HepG2 (cell line): Measurements from ENCODE around the gene EIF6. TPM values are rescaled to one million over a fixed set of nuclear protein-coding genes. Genes with fewer than 3 reads are reported as not detected.

Experiments used
- ATM ChIP-seq: fragments of 450-650 bp; IDR thresholded peaks from 2 replicates; pipeline ENCODE4 v1.7.1; 2017; ENCODE audit warnings: mild to moderate bottlenecking, borderline replicate concordance
- HDAC6 ChIP-seq: fragments of 200-600 bp; sonication (generic); IDR thresholded peaks from 2 replicates; pipeline ENCODE4 v1.7.0; 2017; ENCODE audit warnings: mild to moderate bottlenecking, antibody characterized with exemption, low read length, low read depth
- NR3C1 ChIP-seq: sonication (generic); formaldehyde crosslinking; IDR thresholded peaks from 2 replicates; pipeline ENCODE4 v1.4.0; 2020; ENCODE audit warnings: missing genetic modification reagents
- ZBTB40 ChIP-seq, 2 experiments: fragments of 450-650 bp in 1 of 2; sonication (generic) in 1 of 2; formaldehyde crosslinking in 1 of 2; IDR thresholded peaks; 2 replicates each; pipeline versions ENCODE4 v1.6.1 to v1.8.0; 2016 to 2022; ENCODE audit warnings: antibody characterized with exemption in 1 of 2, mild to moderate bottlenecking in 1 of 2, missing genetic modification reagents in 1 of 2
- ZNF225 ChIP-seq: sonication (generic); formaldehyde crosslinking; IDR thresholded peaks from 2 replicates; pipeline ENCODE4 v1.4.0; 2020; ENCODE audit warnings: mild to moderate bottlenecking, missing genetic modification reagents
- ZNF34 ChIP-seq: sonication (generic); formaldehyde crosslinking; IDR thresholded peaks from 2 replicates; pipeline ENCODE4 v1.4.0; 2020; ENCODE audit warnings: mild to moderate bottlenecking, missing genetic modification reagents, borderline replicate concordance
- ZNF543 ChIP-seq: sonication (generic); formaldehyde crosslinking; IDR thresholded peaks from 2 replicates; pipeline ENCODE4 v1.4.0; 2020; ENCODE audit warnings: mild to moderate bottlenecking, missing genetic modification reagents
- polyA plus RNA-seq, 8 experiments: library from polyadenylated mRNA; depleted of rRNA in 3 of 8; stranded (reverse) in 7 of 8; unstranded in 1 of 8; fragments of >200 nt; fragmentation: Illumina TruSeq in 4 of 8; extraction: Trizol in 4 of 8; gene quantifications; 2 replicates each; pipeline versions ENCODE4 v1.2.1 to v1.2.3, GENCODE V29; 2011 to 2016; ENCODE audit warnings: low read depth in 4 of 8, missing spikeins in 1 of 8, mixed read lengths in 1 of 8; ENCODE audit not compliant: insufficient read depth in 1 of 8
- total RNA-seq, 5 experiments: library from RNA; depleted of rRNA; stranded (reverse); fragments of >200 nt; fragmentation: Illumina TruSeq; extraction: Trizol; gene quantifications; 2 replicates each; pipeline ENCODE4 v1.2.3, GENCODE V29; 2016; ENCODE audit warnings: low read depth in 1 of 5
- TF ChIP-seq, protein P1 (sequence below): sonication (generic); formaldehyde crosslinking; IDR thresholded peaks from 2 replicates; pipeline ENCODE4 v1.4.0; 2020; ENCODE audit warnings: missing genetic modification reagents
- TF ChIP-seq, protein P2 (sequence below): sonication (generic); formaldehyde crosslinking; IDR thresholded peaks from 2 replicates; pipeline ENCODE4 v1.4.0; 2020; ENCODE audit warnings: mild to moderate bottlenecking, missing genetic modification reagents
- TF ChIP-seq, protein P3 (sequence below): sonication (generic); formaldehyde crosslinking; IDR thresholded peaks from 2 replicates; pipeline ENCODE4 v1.4.0; 2020; ENCODE audit warnings: missing genetic modification reagents
- TF ChIP-seq, protein P4 (sequence below): sonication (generic); formaldehyde crosslinking; IDR thresholded peaks from 2 replicates; pipeline ENCODE4 v1.5.0; 2020; ENCODE audit warnings: mild to moderate bottlenecking, missing genetic modification reagents, borderline replicate concordance

EIF6 gene
- total and polyA plus RNA-seq, 2 of the 13 experiments (the other 11 are each of a cell fraction or from before 2014, with no cell fraction given) = 462 to 466 TPM

GRCh38 chr20:35269055-35269781 lies 15.4 kb downstream of the EIF6 start (continued):
- TF ChIP-seq ZBTB40 (IDR thresholded peaks at IDR 0.05) (no peak), ZBTB40 (CRISPR knock-in tag; IDR thresholded peaks at IDR 0.05) (no peak), ATM (no peak), NR3C1 (CRISPR knock-in tag) (no peak), ZNF34 (0 out of 2 replicates have a peak, but pooled peaks have one; percentile 76), HDAC6 (no peak), ZNF225 (CRISPR knock-in tag) (no peak), ZNF543 (CRISPR knock-in tag) (peak; percentile 57; the same call in 1 of the 2 replicates)
- TF ChIP-seq, protein P1, sequence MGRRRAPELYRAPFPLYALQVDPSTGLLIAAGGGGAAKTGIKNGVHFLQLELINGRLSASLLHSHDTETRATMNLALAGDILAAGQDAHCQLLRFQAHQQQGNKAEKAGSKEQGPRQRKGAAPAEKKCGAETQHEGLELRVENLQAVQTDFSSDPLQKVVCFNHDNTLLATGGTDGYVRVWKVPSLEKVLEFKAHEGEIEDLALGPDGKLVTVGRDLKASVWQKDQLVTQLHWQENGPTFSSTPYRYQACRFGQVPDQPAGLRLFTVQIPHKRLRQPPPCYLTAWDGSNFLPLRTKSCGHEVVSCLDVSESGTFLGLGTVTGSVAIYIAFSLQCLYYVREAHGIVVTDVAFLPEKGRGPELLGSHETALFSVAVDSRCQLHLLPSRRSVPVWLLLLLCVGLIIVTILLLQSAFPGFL (CRISPR knock-in tag) = no peak
- TF ChIP-seq, protein P2, sequence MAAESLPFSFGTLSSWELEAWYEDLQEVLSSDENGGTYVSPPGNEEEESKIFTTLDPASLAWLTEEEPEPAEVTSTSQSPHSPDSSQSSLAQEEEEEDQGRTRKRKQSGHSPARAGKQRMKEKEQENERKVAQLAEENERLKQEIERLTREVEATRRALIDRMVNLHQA (CRISPR knock-in tag) = no peak
- TF ChIP-seq, protein P3, sequence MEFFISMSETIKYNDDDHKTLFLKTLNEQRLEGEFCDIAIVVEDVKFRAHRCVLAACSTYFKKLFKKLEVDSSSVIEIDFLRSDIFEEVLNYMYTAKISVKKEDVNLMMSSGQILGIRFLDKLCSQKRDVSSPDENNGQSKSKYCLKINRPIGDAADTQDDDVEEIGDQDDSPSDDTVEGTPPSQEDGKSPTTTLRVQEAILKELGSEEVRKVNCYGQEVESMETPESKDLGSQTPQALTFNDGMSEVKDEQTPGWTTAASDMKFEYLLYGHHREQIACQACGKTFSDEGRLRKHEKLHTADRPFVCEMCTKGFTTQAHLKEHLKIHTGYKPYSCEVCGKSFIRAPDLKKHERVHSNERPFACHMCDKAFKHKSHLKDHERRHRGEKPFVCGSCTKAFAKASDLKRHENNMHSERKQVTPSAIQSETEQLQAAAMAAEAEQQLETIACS (CRISPR knock-in tag) = no peak
- TF ChIP-seq, protein P4, sequence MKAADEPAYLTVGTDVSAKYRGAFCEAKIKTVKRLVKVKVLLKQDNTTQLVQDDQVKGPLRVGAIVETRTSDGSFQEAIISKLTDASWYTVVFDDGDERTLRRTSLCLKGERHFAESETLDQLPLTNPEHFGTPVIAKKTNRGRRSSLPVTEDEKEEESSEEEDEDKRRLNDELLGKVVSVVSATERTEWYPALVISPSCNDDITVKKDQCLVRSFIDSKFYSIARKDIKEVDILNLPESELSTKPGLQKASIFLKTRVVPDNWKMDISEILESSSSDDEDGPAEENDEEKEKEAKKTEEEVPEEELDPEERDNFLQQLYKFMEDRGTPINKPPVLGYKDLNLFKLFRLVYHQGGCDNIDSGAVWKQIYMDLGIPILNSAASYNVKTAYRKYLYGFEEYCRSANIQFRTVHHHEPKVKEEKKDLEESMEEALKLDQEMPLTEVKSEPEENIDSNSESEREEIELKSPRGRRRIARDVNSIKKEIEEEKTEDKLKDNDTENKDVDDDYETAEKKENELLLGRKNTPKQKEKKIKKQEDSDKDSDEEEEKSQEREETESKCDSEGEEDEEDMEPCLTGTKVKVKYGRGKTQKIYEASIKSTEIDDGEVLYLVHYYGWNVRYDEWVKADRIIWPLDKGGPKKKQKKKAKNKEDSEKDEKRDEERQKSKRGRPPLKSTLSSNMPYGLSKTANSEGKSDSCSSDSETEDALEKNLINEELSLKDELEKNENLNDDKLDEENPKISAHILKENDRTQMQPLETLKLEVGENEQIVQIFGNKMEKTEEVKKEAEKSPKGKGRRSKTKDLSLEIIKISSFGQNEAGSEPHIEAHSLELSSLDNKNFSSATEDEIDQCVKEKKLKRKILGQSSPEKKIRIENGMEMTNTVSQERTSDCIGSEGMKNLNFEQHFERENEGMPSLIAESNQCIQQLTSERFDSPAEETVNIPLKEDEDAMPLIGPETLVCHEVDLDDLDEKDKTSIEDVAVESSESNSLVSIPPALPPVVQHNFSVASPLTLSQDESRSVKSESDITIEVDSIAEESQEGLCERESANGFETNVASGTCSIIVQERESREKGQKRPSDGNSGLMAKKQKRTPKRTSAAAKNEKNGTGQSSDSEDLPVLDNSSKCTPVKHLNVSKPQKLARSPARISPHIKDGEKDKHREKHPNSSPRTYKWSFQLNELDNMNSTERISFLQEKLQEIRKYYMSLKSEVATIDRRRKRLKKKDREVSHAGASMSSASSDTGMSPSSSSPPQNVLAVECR (CRISPR knock-in tag) = peak; percentile 58; the same call in 1 of the 2 replicates
